ENCODE data around the gene LNX1. TPM values are rescaled to one million over a fixed set of nuclear protein-coding genes. Genes with fewer than 3 reads are reported as not detected.

Gene LNX1
- total RNA-seq, 1 experiment from 2014 or later, result 3.3 TPM

- DNase-seq (ENCODE audit: low read depth, low spot score) (no peak), ATAC-seq (no peak)
These were observed 101.9 kb downstream of the LNX1 start for GRCh38 chr4:53489279-53489889.

More at GRCh38 chr4:53489279-53489889, 101.9 kb downstream of the LNX1 start:
- no peaks in the 10 kb centered on the region for H3K9me2 ChIP-seq (ENCODE audit: insufficient read depth)
- H3K27me3 ChIP-seq (ENCODE audit: insufficient read depth, low read length), result peaks cover 4% of the 10 kb centered on the region; the same call in 1 of the 2 replicates
- intact Hi-C loops (cut with micrococcal nuclease), result no loop called here
- ChIA-PET CTCF (no interaction called here), RAD21 (ENCODE audit: low non-redundant PET in 1 of 2, low total read pairs in 2 of 2, uncharacterized antibody in 2 of 2, unreplicated experiment in 2 of 2) (interaction anchor here in 1 of 2 experiments (1.0 kb wide), 1 partner anchor 744 kb away, joined by 3 read pairs; no protein-coding TSS in a partner anchor), POLR2A (no interaction called here)
- peaks cover 0 to 6% of the 10 kb centered on the region in 2 experiments; a peak in 1 of 4 replicates for H3K4me1 ChIP-seq (ENCODE audit: control insufficient read depth in 1 of 2, insufficient read depth in 2 of 2, low read length in 2 of 2)
- no peaks in the 10 kb centered on the region for H3K79me2 ChIP-seq (ENCODE audit: insufficient read depth, low read length)
- H2AFZ ChIP-seq (ENCODE audit: low read depth, low read length, poor library complexity, severe bottlenecking), result no peak overlapping the region
- H3K27ac ChIP-seq (ENCODE audit: low read depth, low read length), result no peak overlapping the region
- H3K9ac ChIP-seq (ENCODE audit: low read length), result no peak overlapping the region
- TF ChIP-seq CTCF (IDR thresholded peaks at IDR 0.05 in 2 of 3, conservative IDR thresholded peaks at IDR 0.05 in 1 of 3; ENCODE audit: borderline replicate concordance in 1 of 3, insufficient read depth in 1 of 3, low read depth in 2 of 3, low read length in 2 of 3) (no peak), ATF3 (IDR thresholded peaks at IDR 0.05) (no peak), EGR1 (IDR thresholded peaks at IDR 0.05; ENCODE audit: low read depth) (no peak), SIN3A (IDR thresholded peaks at IDR 0.05; ENCODE audit: low read depth) (no peak), ZBTB33 (IDR thresholded peaks at IDR 0.05; ENCODE audit: extremely low read depth, insufficient replicate concordance, low read length) (no peak), POLR2A (IDR thresholded peaks at IDR 0.05; ENCODE audit: borderline replicate concordance, extremely low read depth, insufficient read depth, insufficient read length) (no peak), YY1 (IDR thresholded peaks at IDR 0.05; ENCODE audit: extremely low read depth, insufficient replicate concordance, low read depth, low read length) (no peak), SRF (IDR thresholded peaks at IDR 0.05; ENCODE audit: low read depth) (no peak), FOSL1 (IDR thresholded peaks at IDR 0.05; ENCODE audit: low read depth) (no peak), POLR2AphosphoS5 (IDR thresholded peaks at IDR 0.05; ENCODE audit: low read depth, low read length) (no peak), EZH2phosphoT487 (IDR thresholded peaks at IDR 0.05; ENCODE audit: borderline replicate concordance) (no peak), CBX3 (IDR thresholded peaks at IDR 0.05; ENCODE audit: low read depth) (no peak), JUND (IDR thresholded peaks at IDR 0.05) (no peak), TCF7L2 (IDR thresholded peaks at IDR 0.05; ENCODE audit: borderline replicate concordance, extremely low read depth, insufficient read depth, insufficient read length) (no peak), ELF1 (IDR thresholded peaks at IDR 0.05; ENCODE audit: borderline replicate concordance, low read depth) (no peak)
- no peak overlapping the region for H3K4me3 ChIP-seq (replicated peaks in 1 of 2; ENCODE audit: low read depth in 1 of 2, low read length in 2 of 2)
- H4K20me1 ChIP-seq (ENCODE audit: insufficient read depth), result no peaks in the 10 kb centered on the region
- BruUV-seq (replicated peaks), result no TSS peak
- no peak overlapping the region for H3K4me2 ChIP-seq (ENCODE audit: low read length)
- H3K9me3 ChIP-seq (ENCODE audit: control insufficient read depth in 1 of 2, insufficient read depth in 1 of 2, low read depth in 1 of 2, low read length in 2 of 2), result no peaks in the 10 kb centered on the region
- H3K36me3 ChIP-seq (ENCODE audit: control insufficient read depth in 1 of 2, insufficient read depth in 2 of 2, low read length in 2 of 2), result no peaks in the 10 kb centered on the region

All from HCT116 (cell line).